ENCODE data around the gene PAQR5. TPM values are rescaled to one million over a fixed set of nuclear protein-coding genes. Genes with fewer than 3 reads are reported as not detected.
A peak's percentile ranks its signal among the peaks of the same experiment; 100 is the strongest.
"Not testable (repeated sequence)": the region's sequence is repeated elsewhere in the genome, so short reads cannot be mapped to it uniquely, and the experiment has no call there.

The PAQR5 gene
- total RNA-seq, 1 donor from 2014 or later, result not detected

GRCh38 chr15:69443032-69443611 is 144.4 kb downstream of the PAQR5 start:
- Mint-ChIP-seq H3K27ac (peak overlapping the region; percentile 74), H3K4me1 (ENCODE audit: low read depth) (peaks cover 27% of the 10 kb centered on the region), H3K4me3 (ENCODE audit: low read depth) (no peak overlapping the region), H3K9me3 (no peaks in the 10 kb centered on the region), H3K36me3 (ENCODE audit: low read depth) (peaks cover 77% of the 10 kb centered on the region), H3K27me3 (ENCODE audit: low read depth) (no peaks in the 10 kb centered on the region)
- intact Hi-C loops (cut with micrococcal nuclease), result loop anchor here (1.0 kb wide), 1 partner anchor 9 kb away; the partner anchor contains the start of gene RPLP1
- no peak for DNase-seq (ENCODE audit: low spot score)

GRCh38 chr15:69444686-69445085 is 146.0 kb downstream of the PAQR5 start:
- Mint-ChIP-seq H3K4me3 (ENCODE audit: low read depth) (no peak overlapping the region), H3K36me3 (ENCODE audit: low read depth) (peaks cover 65% of the 10 kb centered on the region), H3K9me3 (no peaks in the 10 kb centered on the region), H3K27me3 (ENCODE audit: low read depth) (no peaks in the 10 kb centered on the region), H3K4me1 (ENCODE audit: low read depth) (peaks cover 22% of the 10 kb centered on the region), H3K27ac (peak overlapping the region; percentile 46)
- no peak for DNase-seq (ENCODE audit: low spot score)
- intact Hi-C loops (cut with micrococcal nuclease), result no loop called here

GRCh38 chr15:69446953-69447352 is 148.2 kb downstream of the PAQR5 start:
- H3K27me3 Mint-ChIP-seq (ENCODE audit: low read depth), result no peaks in the 10 kb centered on the region
- H3K4me3 Mint-ChIP-seq (ENCODE audit: low read depth), result no peak overlapping the region
- H3K27ac Mint-ChIP-seq, result no peak overlapping the region
- H3K9me3 Mint-ChIP-seq, result no peaks in the 10 kb centered on the region
- intact Hi-C loops (cut with micrococcal nuclease), result no loop called here
- peaks cover 45% of the 10 kb centered on the region for H3K36me3 Mint-ChIP-seq (ENCODE audit: low read depth)
- DNase-seq (ENCODE audit: low spot score), result no peak
- H3K4me1 Mint-ChIP-seq (ENCODE audit: low read depth), result peaks cover 25% of the 10 kb centered on the region

- not testable (repeated sequence) for H3K4me3 Mint-ChIP-seq (ENCODE audit: low read depth); H3K27me3 Mint-ChIP-seq (ENCODE audit: low read depth); H3K27ac Mint-ChIP-seq; H3K9me3 Mint-ChIP-seq; DNase-seq (ENCODE audit: low spot score)
- peaks cover 56% of the 10 kb centered on the region for H3K36me3 Mint-ChIP-seq (ENCODE audit: low read depth)
- intact Hi-C loops (cut with micrococcal nuclease), result loop anchor here (5.0 kb wide), 1 partner anchor 647 kb away; the partner anchor contains the start of gene TLE3
- peaks cover 18% of the 10 kb centered on the region for H3K4me1 Mint-ChIP-seq (ENCODE audit: low read depth)
Measured at GRCh38 chr15:69450221-69450620, 151.5 kb downstream of the PAQR5 start.

- Mint-ChIP-seq H3K27ac (peak overlapping the region; percentile 99), H3K4me3 (ENCODE audit: low read depth) (peak overlapping the region; percentile 99), H3K27me3 (ENCODE audit: low read depth) (no peaks in the 10 kb centered on the region), H3K36me3 (ENCODE audit: low read depth) (peaks cover 56% of the 10 kb centered on the region), H3K9me3 (no peaks in the 10 kb centered on the region), H3K4me1 (ENCODE audit: low read depth) (peaks cover 23% of the 10 kb centered on the region)
- DNase-seq (ENCODE audit: low spot score), result no peak
- intact Hi-C loops (cut with micrococcal nuclease), result loop anchor here (5.0 kb wide), 1 partner anchor 646 kb away; the partner anchor contains the start of gene TLE3
Measured at GRCh38 chr15:69450968-69451695, 152.4 kb downstream of the PAQR5 start.

GRCh38 chr15:69451951-69452691 is 153.4 kb downstream of the PAQR5 start:
- no peak for DNase-seq (ENCODE audit: low spot score)
- no peaks in the 10 kb centered on the region for H3K9me3 Mint-ChIP-seq
- H3K36me3 Mint-ChIP-seq (ENCODE audit: low read depth), result peaks cover 56% of the 10 kb centered on the region

GRCh38 chr15:69452692-69453521 is 154.2 kb downstream of the PAQR5 start, which contains the start of gene RPLP1:
RPLP1 (plus strand) TSS chr15:69452818; CDS start chr15:69452949, 131 bp downstream.
- Mint-ChIP-seq H3K4me1 (ENCODE audit: low read depth) (peaks cover 28% of the 10 kb centered on the region), H3K27ac (peak within 1 kb of the TSS; percentile 99), H3K4me3 (ENCODE audit: low read depth) (peak within 1 kb of the TSS; percentile 99), H3K9me3 (no peaks in the 10 kb centered on the region), H3K36me3 (ENCODE audit: low read depth) (peaks cover 59% of the 10 kb centered on the region), H3K27me3 (ENCODE audit: low read depth) (no peaks in the 10 kb centered on the region)
- peak; percentile 94 for DNase-seq (ENCODE audit: low spot score)
- intact Hi-C loops (cut with micrococcal nuclease), result loop anchor here (1.0 to 5.0 kb wide), 3 partner anchors 10 to 644 kb away; partner anchors contain the start of genes KIF23 and TLE3

More at GRCh38 chr15:69451951-69452691, 153.4 kb downstream of the PAQR5 start:
- peak overlapping the region; percentile 99 for H3K4me3 Mint-ChIP-seq (ENCODE audit: low read depth)
- peaks cover 26% of the 10 kb centered on the region for H3K4me1 Mint-ChIP-seq (ENCODE audit: low read depth)
- intact Hi-C loops (cut with micrococcal nuclease), result loop anchor here (1.0 to 5.0 kb wide), 3 partner anchors 9 to 645 kb away; partner anchors contain the start of genes KIF23 and TLE3
- no peaks in the 10 kb centered on the region for H3K27me3 Mint-ChIP-seq (ENCODE audit: low read depth)
- H3K27ac Mint-ChIP-seq, result peak overlapping the region; percentile 99

- Mint-ChIP-seq H3K27me3 (ENCODE audit: low read depth) (no peaks in the 10 kb centered on the region), H3K9me3 (no peaks in the 10 kb centered on the region), H3K4me1 (ENCODE audit: low read depth) (peaks cover 28% of the 10 kb centered on the region), H3K4me3 (ENCODE audit: low read depth) (peak overlapping the region; percentile 99), H3K36me3 (ENCODE audit: low read depth) (peaks cover 59% of the 10 kb centered on the region), H3K27ac (peak overlapping the region; percentile 33)
- DNase-seq (ENCODE audit: low spot score), result no peak
- intact Hi-C loops (cut with micrococcal nuclease), result loop anchor here (5.0 kb wide), 1 partner anchor 642 kb away; the partner anchor contains the start of gene TLE3
Measured at GRCh38 chr15:69454953-69455352, 156.2 kb downstream of the PAQR5 start.

- no peak overlapping the region for H3K4me3 Mint-ChIP-seq (ENCODE audit: low read depth)
- peaks cover 59% of the 10 kb centered on the region for H3K36me3 Mint-ChIP-seq (ENCODE audit: low read depth)
- peak overlapping the region; percentile 20 for H3K27ac Mint-ChIP-seq
- peaks cover 28% of the 10 kb centered on the region for H3K4me1 Mint-ChIP-seq (ENCODE audit: low read depth)
- intact Hi-C loops (cut with micrococcal nuclease), result no loop called here
- no peaks in the 10 kb centered on the region for H3K9me3 Mint-ChIP-seq
- no peak for DNase-seq (ENCODE audit: low spot score)
- H3K27me3 Mint-ChIP-seq (ENCODE audit: low read depth), result no peaks in the 10 kb centered on the region
Measured at GRCh38 chr15:69456208-69457166, 157.8 kb downstream of the PAQR5 start.

Data from activated T-helper 2 cell treated with anti-CD3 and anti-CD28 coated beads, Interferon-gamma antibody, Interleukin-2, Interleukin-4, amounts not matched to agents 10 μg/mL and 5 μg/mL and 100 μg/mL, durations not matched to agents 14 hours and 24 hours and 36 hours (primary cell).